Testis (tissue), 3 donors: ENCODE data around the gene CMTM7. TPM values are rescaled to one million over a fixed set of nuclear protein-coding genes. Genes with fewer than 3 reads are reported as not detected.

Source experiments
- DNase-seq: peaks from one replicate; pipeline ENCODE4 v3.0.0-alpha.2; 2019
- H3K27ac ChIP-seq, 2 donors: fragments of 200-600 bp; sonication (generic); one replicate each; pipeline ENCODE4 v1.5.1; 2019
- H3K27me3 ChIP-seq: fragments of 200-600 bp; sonication (generic); one replicate; pipeline ENCODE4 v1.5.1; 2019
- H3K36me3 ChIP-seq: fragments of 200-600 bp; sonication (generic); one replicate; pipeline ENCODE4 v1.5.1; 2017; ENCODE audit warnings: low read depth; ENCODE audit errors: missing control alignments
- H3K4me1 ChIP-seq: fragments of 200-600 bp; sonication (generic); one replicate; pipeline ENCODE4 v1.5.1; 2019
- H3K4me3 ChIP-seq, 2 donors: fragments of 200-600 bp; sonication (generic); one replicate each; pipeline ENCODE4 v1.5.1; 2017 to 2019
- H3K9me3 ChIP-seq: fragments of 200-600 bp; sonication (generic); one replicate; pipeline ENCODE4 v1.5.1; 2017
- POLR2A ChIP-seq: fragments of 450-650 bp; IDR thresholded peaks from one replicate; pipeline ENCODE4 v1.6.1; 2017; ENCODE audit warnings: antibody characterized with exemption, mild to moderate bottlenecking, moderate library complexity
- WGBS, 2 donors: methylation state at CpG; one replicate each; pipeline ENCODE4 v1.1.5; 2018; 5-methylcytosine and 5-hydroxymethylcytosine counted together
- intact Hi-C: fragments of 100-400 bp; cut with DNase I; formaldehyde crosslinking; loops from one replicate; pipeline ENCODE4 v1.15.1; 2023; ENCODE audit warnings: low total_unique reads
- polyA plus RNA-seq: library from polyadenylated mRNA; stranded (reverse); fragments of 350-450 nt; fragmentation: Illumina TruSeq; extraction: RNeasy Lipid Tissue Mini Kit (QIAGEN cat#74804); gene quantifications from one replicate; pipeline ENCODE4 v1.2.3, GENCODE V29; 2014; ENCODE audit warnings: low read depth, low replicate concordance; ENCODE audit not compliant: insufficient read depth
- total RNA-seq, 2 donors: library from RNA; depleted of rRNA; stranded (reverse); fragments of >200 nt; gene quantifications; one replicate each; pipeline ENCODE4 v1.2.3, GENCODE V29; 2016
- TF ChIP-seq, protein P1 (sequence below), 3 experiments: fragments of 450-650 bp in 2 of 3; fragments of 200-600 bp in 1 of 3; sonication (generic) in 1 of 3; IDR thresholded peaks; one replicate each; pipeline ENCODE4 v1.5.1; 2016 to 2019; ENCODE audit warnings: antibody characterized with exemption in 3 of 3, mild to moderate bottlenecking in 2 of 3, moderate library complexity in 1 of 3

CMTM7 gene
- total and polyA plus RNA-seq, 3 donors from 2014 or later = 15.0 to 40.9 (median 19.7) TPM

- Histone ChIP-seq H3K4me1 (peaks cover 9% of the 10 kb centered on the region), H3K27me3 (no peaks in the 10 kb centered on the region), H3K9me3 (no peaks in the 10 kb centered on the region)
Measured at GRCh38 chr3:32493437-32494414, 102.1 kb downstream of the CMTM7 start.

DNA sequence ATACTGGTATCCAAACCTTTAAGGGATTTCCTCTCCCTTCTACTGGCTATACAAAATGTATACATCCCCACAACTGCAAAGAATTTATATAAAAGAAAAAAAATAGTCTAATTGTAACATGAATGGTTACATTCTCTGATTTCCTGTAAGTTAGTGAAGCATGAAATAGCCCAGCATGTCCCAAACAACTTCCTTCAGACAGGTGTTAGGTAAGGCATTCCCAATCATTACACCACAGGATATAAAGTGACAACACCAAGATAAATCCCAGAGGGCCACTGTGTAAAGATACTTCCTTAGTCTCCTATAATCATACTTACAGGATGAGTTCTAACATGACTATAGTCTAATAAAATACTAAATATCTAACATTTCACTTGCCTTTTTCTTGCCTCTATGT lies 103.4 kb downstream of the CMTM7 start:
- H3K36me3 ChIP-seq = no peaks in the 10 kb centered on the region
- DNase-seq = no peak
- H3K9me3 ChIP-seq = no peaks in the 10 kb centered on the region
- TF ChIP-seq POLR2A = no peak
- TF ChIP-seq, protein P1, sequence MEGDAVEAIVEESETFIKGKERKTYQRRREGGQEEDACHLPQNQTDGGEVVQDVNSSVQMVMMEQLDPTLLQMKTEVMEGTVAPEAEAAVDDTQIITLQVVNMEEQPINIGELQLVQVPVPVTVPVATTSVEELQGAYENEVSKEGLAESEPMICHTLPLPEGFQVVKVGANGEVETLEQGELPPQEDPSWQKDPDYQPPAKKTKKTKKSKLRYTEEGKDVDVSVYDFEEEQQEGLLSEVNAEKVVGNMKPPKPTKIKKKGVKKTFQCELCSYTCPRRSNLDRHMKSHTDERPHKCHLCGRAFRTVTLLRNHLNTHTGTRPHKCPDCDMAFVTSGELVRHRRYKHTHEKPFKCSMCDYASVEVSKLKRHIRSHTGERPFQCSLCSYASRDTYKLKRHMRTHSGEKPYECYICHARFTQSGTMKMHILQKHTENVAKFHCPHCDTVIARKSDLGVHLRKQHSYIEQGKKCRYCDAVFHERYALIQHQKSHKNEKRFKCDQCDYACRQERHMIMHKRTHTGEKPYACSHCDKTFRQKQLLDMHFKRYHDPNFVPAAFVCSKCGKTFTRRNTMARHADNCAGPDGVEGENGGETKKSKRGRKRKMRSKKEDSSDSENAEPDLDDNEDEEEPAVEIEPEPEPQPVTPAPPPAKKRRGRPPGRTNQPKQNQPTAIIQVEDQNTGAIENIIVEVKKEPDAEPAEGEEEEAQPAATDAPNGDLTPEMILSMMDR (IDR thresholded peaks at IDR 0.05) = no peak
- H3K4me1 ChIP-seq = peaks cover 9% of the 10 kb centered on the region
- intact Hi-C loops = no loop called here
- no peak overlapping the region for H3K27ac ChIP-seq
- no peak overlapping the region for H3K4me3 ChIP-seq
- H3K27me3 ChIP-seq = no peaks in the 10 kb centered on the region

More at GRCh38 chr3:32493437-32494414, 102.1 kb downstream of the CMTM7 start:
- H3K27ac ChIP-seq = peak overlapping the region in 1 of 2 donors; percentile 13
- WGBS, 2 donors = 64 to 68% methylated on average over 3 of the region's 3 CpGs
- no peak overlapping the region for H3K4me3 ChIP-seq
- no peak for DNase-seq
- intact Hi-C loops = no loop called here
- no peak for TF ChIP-seq POLR2A
- TF ChIP-seq, protein P1 (IDR thresholded peaks at IDR 0.05) = no peak
- H3K36me3 ChIP-seq = no peaks in the 10 kb centered on the region

DNA sequence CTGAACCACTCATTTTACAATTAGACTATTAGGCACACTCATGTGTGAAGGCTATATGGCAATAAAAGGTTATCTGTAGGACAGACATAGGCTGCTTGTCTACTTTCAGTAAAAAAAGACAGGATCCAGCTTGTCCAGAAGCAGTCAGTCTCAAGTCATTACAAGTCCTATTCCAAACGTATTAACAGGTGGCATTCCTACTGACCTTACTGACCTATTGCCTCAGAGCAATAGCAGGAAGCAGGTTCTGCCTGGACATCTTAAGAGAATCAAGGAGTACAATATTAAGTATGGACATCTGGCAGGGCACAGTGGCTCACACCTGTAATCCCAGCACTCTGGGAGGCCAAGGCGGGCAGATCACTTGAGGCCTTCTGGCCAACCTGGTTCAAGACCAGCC lies 104.0 kb downstream of the CMTM7 start:
- Histone ChIP-seq H3K27ac (no peak overlapping the region), H3K27me3 (no peaks in the 10 kb centered on the region), H3K4me3 (no peak overlapping the region), H3K9me3 (no peaks in the 10 kb centered on the region), H3K4me1 (peaks cover 9% of the 10 kb centered on the region), H3K36me3 (no peaks in the 10 kb centered on the region)
- TF ChIP-seq, protein P1 (IDR thresholded peaks at IDR 0.05) = no peak
- no peak for TF ChIP-seq POLR2A
- 69 to 76% methylated on average over 2 of the region's 2 CpGs for WGBS, 2 donors
- DNase-seq = no peak
- intact Hi-C loops = no loop called here

- intact Hi-C loops = no loop called here
- WGBS, 2 donors = 59 to 84% methylated on average over 3 of the region's 3 CpGs
- no peaks in the 10 kb centered on the region for H3K9me3 ChIP-seq
- no peak overlapping the region for H3K4me3 ChIP-seq
- no peaks in the 10 kb centered on the region for H3K36me3 ChIP-seq
- H3K27me3 ChIP-seq = no peaks in the 10 kb centered on the region
- TF ChIP-seq POLR2A = no peak
- TF ChIP-seq, protein P1 (IDR thresholded peaks at IDR 0.05) = no peak
- DNase-seq = no peak
- H3K4me1 ChIP-seq = peaks cover 10% of the 10 kb centered on the region
- H3K27ac ChIP-seq = no peak overlapping the region
Measured at GRCh38 chr3:32498252-32498651, 106.6 kb downstream of the CMTM7 start.
